Body of pancreas (tissue), 4 donors: ENCODE measurements around the gene AFDN. TPM values are rescaled to one million over a fixed set of nuclear protein-coding genes. Genes with fewer than 3 reads are reported as not detected.

Experiments used
- ATAC-seq: fragments of 150-250 bp; one replicate; pipeline ENCODE4 v1.9.1; 2016
- DNase-seq, 4 donors: peaks; one replicate each; pipeline ENCODE4 v3.0.0-alpha.2; 2019
- H3K27ac ChIP-seq, 4 donors: fragments of 200-600 bp; sonication (generic); 1 replicate in 3 of 4; 2 replicates in 1 of 4; pipeline versions ENCODE4 v1.5.1 to v1.6.1; 2016 to 2019; ENCODE audit warnings: mild to moderate bottlenecking in 1 of 4, mixed read lengths in 1 of 4, moderate library complexity in 1 of 4
- H3K27me3 ChIP-seq, 2 donors: fragments of 200-600 bp; sonication (generic); one replicate each; pipeline ENCODE4 v1.6.0; 2016; ENCODE audit warnings: mild to moderate bottlenecking in 1 of 2
- H3K36me3 ChIP-seq, 2 donors: fragments of 200-600 bp; sonication (generic); replicated peaks in 1 of 2; 2 replicates each; pipeline ENCODE4 v1.5.1; 2016; ENCODE audit warnings: low read depth in 2 of 2; ENCODE audit not compliant: insufficient read depth in 1 of 2
- H3K4me1 ChIP-seq: fragments of 200-600 bp; sonication (generic); one replicate; pipeline ENCODE4 v1.6.0; 2016
- H3K4me3 ChIP-seq, 2 donors: fragments of 200-600 bp; sonication (generic); 1 replicate in 1 of 2; 2 replicates in 1 of 2; pipeline ENCODE4 v1.5.1; 2016 to 2019
- H3K9me3 ChIP-seq, 3 donors: fragments of 200-600 bp; sonication (generic); 1 replicate in 2 of 3; 2 replicates in 1 of 3; pipeline ENCODE4 v1.5.1; 2016
- CTCF ChIP-seq, 7 experiments: fragments of 450-650 bp in 4 of 7; fragments of 200-600 bp in 3 of 7; sonication (generic) in 3 of 7; IDR thresholded peaks; one replicate each; pipeline ENCODE4 v1.5.1; 2016 to 2019; ENCODE audit warnings: antibody characterized with exemption in 7 of 7
- POLR2A ChIP-seq, 3 donors: fragments of 450-650 bp; IDR thresholded peaks; one replicate each; pipeline ENCODE4 v1.6.1; 2016; ENCODE audit warnings: antibody characterized with exemption in 3 of 3, mild to moderate bottlenecking in 2 of 3
- WGBS, 2 donors: methylation state at CpG; one replicate each; pipeline ENCODE4 v1.1.5; 2017; 5-methylcytosine and 5-hydroxymethylcytosine counted together
- intact Hi-C: fragments of 100-400 bp; cut with DNase I; formaldehyde crosslinking; loops from one replicate; pipeline ENCODE4 v1.15.1; 2023
- total RNA-seq, 2 donors: library from RNA; depleted of rRNA; stranded (reverse); fragments of >200 nt; gene quantifications; one replicate each; pipeline ENCODE4 v1.1.0, GENCODE V29; 2016

AFDN gene
- total RNA-seq, 2 donors from 2014 or later: 160 to 195 TPM

- peaks cover 12 to 40% of the 10 kb centered on the region in 2 donors for H3K36me3 ChIP-seq
- TF ChIP-seq CTCF (IDR thresholded peaks at IDR 0.05): no peak
- no peak for TF ChIP-seq POLR2A (IDR thresholded peaks at IDR 0.05)
- no peak overlapping the region for H3K4me3 ChIP-seq
- intact Hi-C loops: no loop called here
- DNase-seq (no peak), ATAC-seq (no peak)
- peak overlapping the region in 1 of 4 donors; percentile 29 for H3K27ac ChIP-seq
- H3K27me3 ChIP-seq: no peaks in the 10 kb centered on the region
- no peaks in the 10 kb centered on the region for H3K9me3 ChIP-seq
- no peaks in the 10 kb centered on the region for H3K4me1 ChIP-seq
- WGBS, 2 donors: 62 to 69% methylated on average over 5 of the region's 5 CpGs
Measured at GRCh38 chr6:167946604-167947003, 119.9 kb downstream of the AFDN start.

- no peaks in the 10 kb centered on the region for H3K9me3 ChIP-seq
- 87 to 100% methylated on average over 1 of the region's 1 CpG for WGBS, 2 donors
- no peak overlapping the region for H3K4me3 ChIP-seq
- no peak overlapping the region for H3K27ac ChIP-seq
- no peaks in the 10 kb centered on the region for H3K4me1 ChIP-seq
- DNase-seq: no peak
- TF ChIP-seq CTCF (IDR thresholded peaks at IDR 0.05) (no peak), POLR2A (IDR thresholded peaks at IDR 0.05) (no peak)
- intact Hi-C loops: no loop called here
- ATAC-seq: no peak
- peaks cover 15 to 44% of the 10 kb centered on the region in 2 donors for H3K36me3 ChIP-seq
- H3K27me3 ChIP-seq: no peaks in the 10 kb centered on the region
Measured at GRCh38 chr6:167947716-167948115, 121.0 kb downstream of the AFDN start.

GRCh38 chr6:167948716-167949115 is 122.0 kb downstream of the AFDN start:
- intact Hi-C loops: no loop called here
- ATAC-seq: no peak
- WGBS, 2 donors: 83 to 90% methylated on average over 4 of the region's 4 CpGs
- Histone ChIP-seq H3K36me3 (peaks cover 15 to 42% of the 10 kb centered on the region in 2 donors), H3K4me3 (no peak overlapping the region), H3K4me1 (no peaks in the 10 kb centered on the region), H3K27me3 (no peaks in the 10 kb centered on the region), H3K9me3 (no peaks in the 10 kb centered on the region), H3K27ac (no peak overlapping the region)
- TF ChIP-seq CTCF (IDR thresholded peaks at IDR 0.05) (no peak), POLR2A (IDR thresholded peaks at IDR 0.05) (no peak)
- DNase-seq: no peak

GRCh38 chr6:167949121-167949684 is 122.5 kb downstream of the AFDN start:
- no peak overlapping the region for H3K27ac ChIP-seq

More at GRCh38 chr6:167949121-167949684, 122.5 kb downstream of the AFDN start:
- Histone ChIP-seq H3K9me3 (no peaks in the 10 kb centered on the region), H3K27me3 (no peaks in the 10 kb centered on the region), H3K4me1 (no peaks in the 10 kb centered on the region), H3K36me3 (peaks cover 15 to 38% of the 10 kb centered on the region in 2 donors), H3K4me3 (no peak overlapping the region)
- intact Hi-C loops: no loop called here
- ATAC-seq: no peak
- no peak for DNase-seq
- 87% methylated on average over 7 of the region's 7 CpGs for WGBS, 2 donors
- TF ChIP-seq POLR2A (IDR thresholded peaks at IDR 0.05): no peak
- no peak for TF ChIP-seq CTCF (IDR thresholded peaks at IDR 0.05)
